ENCODE measurements around the gene KCNH5. TPM values are rescaled to one million over a fixed set of nuclear protein-coding genes. Genes with fewer than 3 reads are reported as not detected.

KCNH5 gene
- total and polyA plus RNA-seq, 2 of the 13 experiments (the other 11 are each of a cell fraction or from before 2014, with no cell fraction given) = not detected

DNA sequence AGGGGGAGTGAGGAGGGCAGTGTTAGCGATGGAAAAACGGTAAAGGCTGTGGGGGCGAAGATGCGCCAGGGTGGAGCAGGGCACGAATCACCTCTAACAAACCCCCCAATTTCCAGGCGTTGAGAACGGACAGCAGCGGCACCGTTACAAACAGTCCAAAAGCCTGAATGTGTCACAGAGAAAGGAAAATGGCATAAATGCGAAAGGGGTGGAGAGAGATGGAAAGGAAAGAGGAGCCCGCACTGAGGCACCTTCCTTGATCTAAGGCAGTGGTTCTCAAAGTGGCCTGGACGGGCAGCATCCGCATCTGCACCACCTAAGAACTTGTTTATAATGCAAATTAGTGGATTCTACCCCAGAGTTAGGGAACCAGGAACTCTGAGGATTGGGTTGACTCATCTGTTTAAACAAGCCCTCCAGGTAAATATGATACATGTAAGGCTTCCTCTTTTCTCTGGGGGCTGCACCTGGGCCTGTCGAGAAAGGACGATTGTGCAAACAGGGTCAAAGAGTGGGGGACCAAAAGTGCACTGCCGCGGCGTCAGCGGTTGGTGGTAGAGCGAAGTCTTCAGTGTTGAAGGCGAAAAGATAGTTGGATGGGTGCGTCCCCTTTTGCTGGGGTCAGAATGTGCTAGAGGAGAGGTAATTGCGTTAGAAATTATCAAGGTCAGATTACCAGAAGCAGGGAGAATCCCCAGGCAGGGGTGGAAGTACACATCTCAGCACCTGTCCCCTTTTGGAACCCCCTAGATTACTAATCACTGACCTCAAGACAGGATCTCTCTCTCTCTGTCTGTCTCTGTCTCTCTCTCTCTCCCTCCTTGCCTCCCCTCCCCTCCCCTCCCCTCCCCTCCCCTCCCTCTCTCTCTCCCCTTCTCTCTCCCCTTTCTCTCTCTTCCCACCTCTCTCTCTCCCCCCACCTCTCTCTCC lies 1.3 kb upstream of the KCNH5 start:
- FAIRE-seq (no peak), DNase-seq (ENCODE audit: low spot score) (peak; percentile 17), ATAC-seq (peak; percentile 22)
- H3K9ac ChIP-seq (ENCODE audit: insufficient read depth, low read depth, low read length) = no peak overlapping the region
- CTCF ChIA-PET (ENCODE audit: low intra/inter-chr PET ratio, low total read pairs) = no interaction called here
- no peaks in the 10 kb centered on the region for H3K36me3 ChIP-seq (replicated peaks in 1 of 2; ENCODE audit: control insufficient read depth in 1 of 2, insufficient read depth in 2 of 2, low read length in 2 of 2)
- peaks cover 17% of the 10 kb centered on the region for H3K4me1 ChIP-seq (ENCODE audit: insufficient read depth, low read length)
- no TSS peak for BruUV-seq (replicated peaks)
- no peaks in the 10 kb centered on the region for H4K20me1 ChIP-seq (ENCODE audit: insufficient read depth, low read length)
- H3K4me3 ChIP-seq (replicated peaks in 1 of 3; ENCODE audit: insufficient read depth in 1 of 3, low read depth in 2 of 3, low read length in 3 of 3) = peak overlapping the region in 2 of 3 experiments; percentile 26 to 68; a peak in 1 of 6 replicates
- peak overlapping the region; percentile 70 for H3K4me2 ChIP-seq (ENCODE audit: low read depth, low read length)
- in situ Hi-C loops (cut with HindIII; ENCODE audit: extremely low pct_ligation_motif_present, low pct_unique_long_range_greater_than_20kb) = loop anchor here (10.0 kb wide), 2 partner anchors 228 to 882 kb away; no protein-coding TSS in a partner anchor
- 2% methylated on average over 22 of the region's 23 CpGs for WGBS (ENCODE audit: low lambda C conversion rate)
- no peak overlapping the region for H2AFZ ChIP-seq (ENCODE audit: low read length)
- H3K27ac ChIP-seq (ENCODE audit: extremely low read length, insufficient read depth, low read length) = no peak overlapping the region
- H3K27me3 ChIP-seq (ENCODE audit: control insufficient read depth in 1 of 2, insufficient read depth in 2 of 2, low read length in 2 of 2) = peaks cover 9 to 26% of the 10 kb centered on the region in 2 experiments; a peak in 4 of 5 replicates
- intact Hi-C loops (cut with micrococcal nuclease; ENCODE audit: unreplicated experiment) = loop anchor here (10.0 kb wide), 1 partner anchor 228 kb away; no protein-coding TSS in a partner anchor
- H3K79me2 ChIP-seq (ENCODE audit: insufficient read depth, low read length) = no peaks in the 10 kb centered on the region
- no peaks in the 10 kb centered on the region for H3K9me3 ChIP-seq (ENCODE audit: low read length)
- POLR2A ChIA-PET = no interaction called here
- TF ChIP-seq ZBTB7B (CRISPR knock-in tag; IDR thresholded peaks at IDR 0.05) = peak; percentile 68; the same call in 1 of the 2 replicates
- TF ChIP-seq FOXA3 (CRISPR knock-in tag; IDR thresholded peaks at IDR 0.05) = peak; percentile 41; the same call in 1 of the 2 replicates
- TF ChIP-seq, protein P1, sequence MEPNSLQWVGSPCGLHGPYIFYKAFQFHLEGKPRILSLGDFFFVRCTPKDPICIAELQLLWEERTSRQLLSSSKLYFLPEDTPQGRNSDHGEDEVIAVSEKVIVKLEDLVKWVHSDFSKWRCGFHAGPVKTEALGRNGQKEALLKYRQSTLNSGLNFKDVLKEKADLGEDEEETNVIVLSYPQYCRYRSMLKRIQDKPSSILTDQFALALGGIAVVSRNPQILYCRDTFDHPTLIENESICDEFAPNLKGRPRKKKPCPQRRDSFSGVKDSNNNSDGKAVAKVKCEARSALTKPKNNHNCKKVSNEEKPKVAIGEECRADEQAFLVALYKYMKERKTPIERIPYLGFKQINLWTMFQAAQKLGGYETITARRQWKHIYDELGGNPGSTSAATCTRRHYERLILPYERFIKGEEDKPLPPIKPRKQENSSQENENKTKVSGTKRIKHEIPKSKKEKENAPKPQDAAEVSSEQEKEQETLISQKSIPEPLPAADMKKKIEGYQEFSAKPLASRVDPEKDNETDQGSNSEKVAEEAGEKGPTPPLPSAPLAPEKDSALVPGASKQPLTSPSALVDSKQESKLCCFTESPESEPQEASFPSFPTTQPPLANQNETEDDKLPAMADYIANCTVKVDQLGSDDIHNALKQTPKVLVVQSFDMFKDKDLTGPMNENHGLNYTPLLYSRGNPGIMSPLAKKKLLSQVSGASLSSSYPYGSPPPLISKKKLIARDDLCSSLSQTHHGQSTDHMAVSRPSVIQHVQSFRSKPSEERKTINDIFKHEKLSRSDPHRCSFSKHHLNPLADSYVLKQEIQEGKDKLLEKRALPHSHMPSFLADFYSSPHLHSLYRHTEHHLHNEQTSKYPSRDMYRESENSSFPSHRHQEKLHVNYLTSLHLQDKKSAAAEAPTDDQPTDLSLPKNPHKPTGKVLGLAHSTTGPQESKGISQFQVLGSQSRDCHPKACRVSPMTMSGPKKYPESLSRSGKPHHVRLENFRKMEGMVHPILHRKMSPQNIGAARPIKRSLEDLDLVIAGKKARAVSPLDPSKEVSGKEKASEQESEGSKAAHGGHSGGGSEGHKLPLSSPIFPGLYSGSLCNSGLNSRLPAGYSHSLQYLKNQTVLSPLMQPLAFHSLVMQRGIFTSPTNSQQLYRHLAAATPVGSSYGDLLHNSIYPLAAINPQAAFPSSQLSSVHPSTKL (CRISPR knock-in tag; IDR thresholded peaks at IDR 0.05) = 0 out of 2 replicates have a peak, but pooled peaks have one; percentile 24
- TF ChIP-seq CEBPG (CRISPR knock-in tag; IDR thresholded peaks at IDR 0.05) = peak; percentile 54; the same call in 1 of the 2 replicates
- no peak for TF ChIP-seq FOXC1 (CRISPR knock-in tag; IDR thresholded peaks at IDR 0.05; ENCODE audit: borderline replicate concordance)
- peak; percentile 83 for TF ChIP-seq HNRNPK (IDR thresholded peaks at IDR 0.05; ENCODE audit: low read depth, low read length, poor library complexity, severe bottlenecking)
- TF ChIP-seq CEBPB (IDR thresholded peaks at IDR 0.05; ENCODE audit: borderline replicate concordance, low read depth, low read length) = peak; percentile 15; the same call in 1 of the 2 replicates
- TF ChIP-seq NBN (conservative IDR thresholded peaks at IDR 0.05) = no peak
- TF ChIP-seq ZEB1 (IDR thresholded peaks at IDR 0.05; ENCODE audit: insufficient replicate concordance, low read depth) = peak; percentile 49
- TF ChIP-seq FOSL2 (CRISPR knock-in tag; IDR thresholded peaks at IDR 0.05) = peak; percentile 74
- TF ChIP-seq ELF3 (CRISPR knock-in tag; IDR thresholded peaks at IDR 0.05) = 0 out of 2 replicates have a peak, but pooled peaks have one; percentile 24
- no peak for TF ChIP-seq LCORL (IDR thresholded peaks at IDR 0.05)
- TF ChIP-seq LCORL (CRISPR knock-in tag; IDR thresholded peaks at IDR 0.05) = 0 out of 2 replicates have a peak, but pooled peaks have one; percentile 38
- TF ChIP-seq ZKSCAN8 (CRISPR knock-in tag; IDR thresholded peaks at IDR 0.05; ENCODE audit: borderline replicate concordance) = no peak
- TF ChIP-seq, protein P2, sequence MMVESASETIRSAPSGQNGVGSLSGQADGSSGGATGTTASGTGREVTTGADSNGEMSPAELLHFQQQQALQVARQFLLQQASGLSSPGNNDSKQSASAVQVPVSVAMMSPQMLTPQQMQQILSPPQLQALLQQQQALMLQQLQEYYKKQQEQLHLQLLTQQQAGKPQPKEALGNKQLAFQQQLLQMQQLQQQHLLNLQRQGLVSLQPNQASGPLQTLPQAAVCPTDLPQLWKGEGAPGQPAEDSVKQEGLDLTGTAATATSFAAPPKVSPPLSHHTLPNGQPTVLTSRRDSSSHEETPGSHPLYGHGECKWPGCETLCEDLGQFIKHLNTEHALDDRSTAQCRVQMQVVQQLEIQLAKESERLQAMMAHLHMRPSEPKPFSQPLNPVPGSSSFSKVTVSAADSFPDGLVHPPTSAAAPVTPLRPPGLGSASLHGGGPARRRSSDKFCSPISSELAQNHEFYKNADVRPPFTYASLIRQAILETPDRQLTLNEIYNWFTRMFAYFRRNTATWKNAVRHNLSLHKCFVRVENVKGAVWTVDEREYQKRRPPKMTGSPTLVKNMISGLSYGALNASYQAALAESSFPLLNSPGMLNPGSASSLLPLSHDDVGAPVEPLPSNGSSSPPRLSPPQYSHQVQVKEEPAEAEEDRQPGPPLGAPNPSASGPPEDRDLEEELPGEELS (CRISPR knock-in tag; IDR thresholded peaks at IDR 0.05) = 0 out of 2 replicates have a peak, but pooled peaks have one; percentile 25
- TF ChIP-seq ZNF296 (CRISPR knock-in tag; conservative IDR thresholded peaks at IDR 0.05) = no peak
- TF ChIP-seq ZNF124 (CRISPR knock-in tag; IDR thresholded peaks at IDR 0.05) = no peak
